ENCODE data around the gene ASTN1. TPM values are rescaled to one million over a fixed set of nuclear protein-coding genes. Genes with fewer than 3 reads are reported as not detected.

The ASTN1 gene
- total and polyA plus RNA-seq, 9 of the 15 experiments (the other 6 are each of a cell fraction or from before 2014, with no cell fraction given), result 0.05 to 0.22 (median 0.18) TPM

DNA sequence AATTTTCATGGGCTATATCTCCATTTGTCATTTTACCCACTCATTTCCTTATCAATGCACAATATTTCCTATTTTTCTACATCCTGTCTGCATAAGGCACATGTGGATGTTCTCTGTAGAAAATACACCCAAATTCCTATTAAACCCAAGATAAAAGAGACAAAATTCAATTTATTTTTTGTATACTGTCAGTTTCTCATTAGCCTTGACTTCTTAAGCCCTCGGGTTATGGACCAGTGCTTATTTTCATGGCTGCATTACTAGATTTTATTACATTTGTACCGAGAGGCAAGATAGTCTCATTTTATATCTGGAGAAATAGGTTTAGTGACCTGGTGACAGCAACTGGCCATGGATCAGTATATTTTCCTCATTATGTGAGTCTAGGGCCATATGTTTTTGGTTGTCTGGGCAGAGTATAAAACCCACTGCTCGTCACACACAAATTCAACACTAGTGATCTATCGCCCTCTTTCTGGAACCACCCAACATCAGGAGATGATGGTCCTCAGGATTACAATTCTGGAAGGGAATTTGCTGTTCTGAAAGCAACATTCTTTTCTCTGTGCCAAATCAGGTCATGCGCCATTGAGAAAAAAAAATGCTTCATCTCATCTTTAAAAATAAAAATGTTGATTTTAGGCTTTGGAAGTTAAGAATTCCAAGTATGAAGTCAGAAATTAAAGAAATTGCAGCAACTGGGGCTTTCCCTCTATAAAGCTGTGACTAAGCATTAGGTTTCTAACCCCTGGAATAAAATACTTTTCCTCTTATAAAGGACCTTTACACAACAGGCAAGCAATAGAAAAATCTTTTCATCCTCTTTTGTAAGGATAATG lies 81.4 kb downstream of the ASTN1 start (continued):
- TF ChIP-seq DNMT1 (IDR thresholded peaks at IDR 0.05) (no peak), ILK (tag; IDR thresholded peaks at IDR 0.05; ENCODE audit: borderline replicate concordance, low read depth) (no peak), NFRKB (IDR thresholded peaks at IDR 0.05; ENCODE audit: low read depth) (no peak), FOXA3 (CRISPR knock-in tag; conservative IDR thresholded peaks at IDR 0.05 in 1 of 2, IDR thresholded peaks at IDR 0.05 in 1 of 2) (no peak), ZNF146 (CRISPR knock-in tag; IDR thresholded peaks at IDR 0.05; ENCODE audit: unreplicated experiment) (no peak), CAMTA2 (CRISPR knock-in tag; conservative IDR thresholded peaks at IDR 0.05) (no peak), HDAC3 (IDR thresholded peaks at IDR 0.05; ENCODE audit: borderline replicate concordance, partially characterized antibody) (no peak), CTBP1 (IDR thresholded peaks at IDR 0.05; ENCODE audit: borderline replicate concordance) (no peak), TSC22D4 (tag; IDR thresholded peaks at IDR 0.05) (no peak)
- TF ChIP-seq, protein P1, sequence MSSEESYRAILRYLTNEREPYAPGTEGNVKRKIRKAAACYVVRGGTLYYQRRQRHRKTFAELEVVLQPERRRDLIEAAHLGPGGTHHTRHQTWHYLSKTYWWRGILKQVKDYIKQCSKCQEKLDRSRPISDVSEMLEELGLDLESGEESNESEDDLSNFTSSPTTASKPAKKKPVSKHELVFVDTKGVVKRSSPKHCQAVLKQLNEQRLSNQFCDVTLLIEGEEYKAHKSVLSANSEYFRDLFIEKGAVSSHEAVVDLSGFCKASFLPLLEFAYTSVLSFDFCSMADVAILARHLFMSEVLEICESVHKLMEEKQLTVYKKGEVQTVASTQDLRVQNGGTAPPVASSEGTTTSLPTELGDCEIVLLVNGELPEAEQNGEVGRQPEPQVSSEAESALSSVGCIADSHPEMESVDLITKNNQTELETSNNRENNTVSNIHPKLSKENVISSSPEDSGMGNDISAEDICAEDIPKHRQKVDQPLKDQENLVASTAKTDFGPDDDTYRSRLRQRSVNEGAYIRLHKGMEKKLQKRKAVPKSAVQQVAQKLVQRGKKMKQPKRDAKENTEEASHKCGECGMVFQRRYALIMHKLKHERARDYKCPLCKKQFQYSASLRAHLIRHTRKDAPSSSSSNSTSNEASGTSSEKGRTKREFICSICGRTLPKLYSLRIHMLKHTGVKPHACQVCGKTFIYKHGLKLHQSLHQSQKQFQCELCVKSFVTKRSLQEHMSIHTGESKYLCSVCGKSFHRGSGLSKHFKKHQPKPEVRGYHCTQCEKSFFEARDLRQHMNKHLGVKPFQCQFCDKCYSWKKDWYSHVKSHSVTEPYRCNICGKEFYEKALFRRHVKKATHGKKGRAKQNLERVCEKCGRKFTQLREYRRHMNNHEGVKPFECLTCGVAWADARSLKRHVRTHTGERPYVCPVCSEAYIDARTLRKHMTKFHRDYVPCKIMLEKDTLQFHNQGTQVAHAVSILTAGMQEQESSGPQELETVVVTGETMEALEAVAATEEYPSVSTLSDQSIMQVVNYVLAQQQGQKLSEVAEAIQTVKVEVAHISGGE (CRISPR knock-in tag; IDR thresholded peaks at IDR 0.05), result no peak
- TF ChIP-seq, protein P2, sequence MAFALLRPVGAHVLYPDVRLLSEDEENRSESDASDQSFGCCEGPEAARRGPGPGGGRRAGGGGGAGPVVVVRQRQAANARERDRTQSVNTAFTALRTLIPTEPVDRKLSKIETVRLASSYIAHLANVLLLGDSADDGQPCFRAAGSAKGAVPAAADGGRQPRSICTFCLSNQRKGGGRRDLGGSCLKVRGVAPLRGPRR (CRISPR knock-in tag; IDR thresholded peaks at IDR 0.05), result no peak
- TF ChIP-seq, protein P3, sequence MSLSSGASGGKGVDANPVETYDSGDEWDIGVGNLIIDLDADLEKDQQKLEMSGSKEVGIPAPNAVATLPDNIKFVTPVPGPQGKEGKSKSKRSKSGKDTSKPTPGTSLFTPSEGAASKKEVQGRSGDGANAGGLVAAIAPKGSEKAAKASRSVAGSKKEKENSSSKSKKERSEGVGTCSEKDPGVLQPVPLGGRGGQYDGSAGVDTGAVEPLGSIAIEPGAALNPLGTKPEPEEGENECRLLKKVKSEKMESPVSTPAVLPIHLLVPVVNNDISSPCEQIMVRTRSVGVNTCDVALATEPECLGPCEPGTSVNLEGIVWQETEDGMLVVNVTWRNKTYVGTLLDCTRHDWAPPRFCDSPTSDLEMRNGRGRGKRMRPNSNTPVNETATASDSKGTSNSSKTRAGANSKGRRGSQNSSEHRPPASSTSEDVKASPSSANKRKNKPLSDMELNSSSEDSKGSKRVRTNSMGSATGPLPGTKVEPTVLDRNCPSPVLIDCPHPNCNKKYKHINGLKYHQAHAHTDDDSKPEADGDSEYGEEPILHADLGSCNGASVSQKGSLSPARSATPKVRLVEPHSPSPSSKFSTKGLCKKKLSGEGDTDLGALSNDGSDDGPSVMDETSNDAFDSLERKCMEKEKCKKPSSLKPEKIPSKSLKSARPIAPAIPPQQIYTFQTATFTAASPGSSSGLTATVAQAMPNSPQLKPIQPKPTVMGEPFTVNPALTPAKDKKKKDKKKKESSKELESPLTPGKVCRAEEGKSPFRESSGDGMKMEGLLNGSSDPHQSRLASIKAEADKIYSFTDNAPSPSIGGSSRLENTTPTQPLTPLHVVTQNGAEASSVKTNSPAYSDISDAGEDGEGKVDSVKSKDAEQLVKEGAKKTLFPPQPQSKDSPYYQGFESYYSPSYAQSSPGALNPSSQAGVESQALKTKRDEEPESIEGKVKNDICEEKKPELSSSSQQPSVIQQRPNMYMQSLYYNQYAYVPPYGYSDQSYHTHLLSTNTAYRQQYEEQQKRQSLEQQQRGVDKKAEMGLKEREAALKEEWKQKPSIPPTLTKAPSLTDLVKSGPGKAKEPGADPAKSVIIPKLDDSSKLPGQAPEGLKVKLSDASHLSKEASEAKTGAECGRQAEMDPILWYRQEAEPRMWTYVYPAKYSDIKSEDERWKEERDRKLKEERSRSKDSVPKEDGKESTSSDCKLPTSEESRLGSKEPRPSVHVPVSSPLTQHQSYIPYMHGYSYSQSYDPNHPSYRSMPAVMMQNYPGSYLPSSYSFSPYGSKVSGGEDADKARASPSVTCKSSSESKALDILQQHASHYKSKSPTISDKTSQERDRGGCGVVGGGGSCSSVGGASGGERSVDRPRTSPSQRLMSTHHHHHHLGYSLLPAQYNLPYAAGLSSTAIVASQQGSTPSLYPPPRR (CRISPR knock-in tag; IDR thresholded peaks at IDR 0.05; ENCODE audit: borderline replicate concordance), result no peak

Data from K562 (cell line).